GM12878 (cell line): ENCODE results near the gene BBS12. TPM values are rescaled to one million over a fixed set of nuclear protein-coding genes. Genes with fewer than 3 reads are reported as not detected.

ENCODE experiments used
- ATAC-seq: fragments of 200-7000 bp; cut with Tn5 transposase; 3 replicates; pipeline ENCODE4 v1.9.1; 2020; ENCODE audit warnings: mild to moderate bottlenecking, moderate library complexity
- BruUV-seq: library from RNA; stranded (reverse); fragments of 400-500 nt; replicated peaks from 2 replicates; lab custom pipeline; 2021; lab: Mats Ljungman, UMichigan
- CTCF ChIA-PET: fragments of 300-600 bp; sonication (Branson Sonifier 250); formaldehyde crosslinking; extraction: SDS; loops from one replicate; lab custom pipeline; 2021; ENCODE audit warnings: inconsistent platforms; lab: Yijun Ruan, JAX
- POLR2A ChIA-PET: fragments of 350-600 bp; formaldehyde crosslinking; extraction: SDS; loops from one replicate; lab custom pipeline; 2021; ENCODE audit warnings: inconsistent platforms; lab: Charles Lee
- RAD21 ChIA-PET: fragments of 300-600 bp; sonication (Branson Sonifier 250); formaldehyde crosslinking; loops from one replicate; lab custom pipeline; 2023; ENCODE audit warnings: antibody characterized with exemption; ENCODE audit not compliant: unreplicated experiment; lab: Charles Lee
- SMC1A ChIA-PET: fragments of 300-600 bp; sonication (Branson Sonifier 250); formaldehyde crosslinking; loops from one replicate; lab custom pipeline; 2023; ENCODE audit not compliant: unreplicated experiment, uncharacterized antibody; lab: Charles Lee
- DNase-seq: peaks from one replicate; pipeline ENCODE4 v3.0.0-alpha.2; 2011; ENCODE audit warnings: low read depth, low spot score
- FAIRE-seq: peaks from 3 replicates; lab custom pipeline; 2011; peaks lifted over from hg19 to GRCh38; lab: Jason Lieb, UNC
- H2AFZ ChIP-seq: 2 replicates; pipeline ENCODE4 v1.6.0; 2011; ENCODE audit warnings: low read depth, low read length, control low read depth; ENCODE audit not compliant: control insufficient read depth
- H3K27ac ChIP-seq: 2 replicates; pipeline ENCODE4 v1.5.1; 2011; ENCODE audit warnings: control low read depth; ENCODE audit not compliant: control insufficient read depth, insufficient read depth
- H3K27me3 ChIP-seq, 2 experiments: replicated peaks in 1 of 2; 2 replicates each; pipeline versions ENCODE4 v1.6.0 to v1.6.1; 2011; ENCODE audit warnings: low read length in 1 of 2; ENCODE audit not compliant: control insufficient read depth in 2 of 2, insufficient read depth in 2 of 2
- H3K36me3 ChIP-seq, 2 experiments: 2 replicates each; pipeline ENCODE4 v1.5.1; 2011; ENCODE audit warnings: low read length in 1 of 2; ENCODE audit not compliant: control insufficient read depth in 2 of 2, insufficient read depth in 2 of 2
- H3K4me1 ChIP-seq: 2 replicates; pipeline ENCODE4 v1.6.1; 2011; ENCODE audit warnings: mild to moderate bottlenecking, low read length, moderate library complexity, mixed read lengths; ENCODE audit not compliant: control insufficient read depth, insufficient read depth
- H3K4me2 ChIP-seq: 2 replicates; pipeline ENCODE4 v1.6.0; 2011; ENCODE audit warnings: control low read depth; ENCODE audit not compliant: control insufficient read depth, insufficient read depth
- H3K4me3 ChIP-seq: fragments of 200-600 bp; sonication (generic); 2 replicates; pipeline ENCODE4 v1.5.1; 2016
- H3K79me2 ChIP-seq: 2 replicates; pipeline ENCODE4 v1.6.0; 2011; ENCODE audit warnings: low read length; ENCODE audit not compliant: control insufficient read depth, insufficient read depth
- H3K9ac ChIP-seq: 2 replicates; pipeline ENCODE4 v1.8.0; 2011; ENCODE audit warnings: low read length, control low read depth, mixed read lengths; ENCODE audit not compliant: control insufficient read depth, insufficient read depth
- H3K9me3 ChIP-seq: replicated peaks from 3 replicates; pipeline ENCODE4 v1.5.1; 2011; ENCODE audit warnings: mild to moderate bottlenecking, low read length; ENCODE audit not compliant: control insufficient read depth, insufficient read depth
- H4K20me1 ChIP-seq: 2 replicates; pipeline ENCODE4 v1.6.0; 2011; ENCODE audit not compliant: control insufficient read depth, insufficient read depth
- CBFB ChIP-seq: IDR thresholded peaks from 2 replicates; pipeline ENCODE4 v1.6.1; 2016; ENCODE audit warnings: antibody characterized with exemption, low read depth
- CREM ChIP-seq: IDR thresholded peaks from 2 replicates; pipeline ENCODE4 v1.6.1; 2014; ENCODE audit warnings: antibody characterized with exemption, low read depth
- HDAC6 ChIP-seq: fragments of 200-600 bp; sonication (generic); IDR thresholded peaks from one replicate; pipeline ENCODE4 v1.8.0; 2017; ENCODE audit warnings: antibody characterized with exemption; ENCODE audit not compliant: unreplicated experiment
- KAT2A ChIP-seq: conservative IDR thresholded peaks from 2 replicates; pipeline ENCODE4 v1.6.1; 2011; ENCODE audit warnings: low read depth, low read length; ENCODE audit not compliant: control insufficient read depth
- NFYA ChIP-seq: IDR thresholded peaks from 2 replicates; pipeline ENCODE4 v1.6.1; 2011; ENCODE audit warnings: low read depth, mild to moderate bottlenecking, low read length, improper control_type of control experiment, borderline replicate concordance
- RELA ChIP-seq: fragments of 450-650 bp; IDR thresholded peaks from 2 replicates; pipeline ENCODE4 v1.8.0; 2014; ENCODE audit warnings: borderline replicate concordance; ENCODE audit not compliant: partially characterized antibody
- SMC3 ChIP-seq: IDR thresholded peaks from 2 replicates; pipeline ENCODE4 v1.6.1; 2011; ENCODE audit warnings: low read length, improper control_type of control experiment, borderline replicate concordance
- ZNF384 ChIP-seq: IDR thresholded peaks from 2 replicates; pipeline ENCODE4 v1.6.1; 2012; ENCODE audit warnings: low read depth, mild to moderate bottlenecking, low read length, improper control_type of control experiment, borderline replicate concordance
- ZSCAN29 ChIP-seq: fragments of 450-650 bp; IDR thresholded peaks from 2 replicates; pipeline ENCODE4 v1.6.1; 2017; ENCODE audit warnings: mild to moderate bottlenecking, moderate library complexity
- WGBS: methylation state at CpG from one replicate; pipeline ENCODE4 v1.1.6; 2016; ENCODE audit warnings: low lambda C conversion rate; ENCODE audit not compliant: insufficient replicate concordance, insufficient coverage; ENCODE audit errors: missing lambda C conversion rate; 5-methylcytosine and 5-hydroxymethylcytosine counted together
- in situ Hi-C: fragments of 300-500 bp; cut with MboI; formaldehyde crosslinking; loops from 9 replicates; pipeline ENCODE4 v1.14.3; 2018; ENCODE audit warnings: mixed read lengths
- intact Hi-C: fragments of 100-400 bp; cut with micrococcal nuclease; formaldehyde crosslinking; loops from one replicate; pipeline ENCODE4 v1.14.2; 2022; ENCODE audit not compliant: unreplicated experiment
- polyA plus RNA-seq, 11 experiments: library from polyadenylated mRNA; depleted of rRNA in 4 of 11; unstranded in 6 of 11; stranded (reverse) in 5 of 11; fragments of >200 nt; fragmentation: Nextera tagmentation in 4 of 11; fragmentation: Illumina TruSeq in 1 of 11; extraction: Ambion mirVana in 4 of 11; extraction: Trizol in 1 of 11; gene quantifications; 1 replicate in 1 of 11; 2 replicates in 10 of 11; pipeline versions ENCODE4 v1.2.1 to v1.2.3, GENCODE V29; 2011 to 2016; ENCODE audit warnings: inconsistent platforms in 2 of 11, missing spikeins in 2 of 11, low read depth in 1 of 11
- total RNA-seq, 4 experiments: library from RNA; depleted of rRNA in 3 of 4; stranded (reverse); fragments of >200 nt in 3 of 4; fragmentation: Illumina TruSeq in 1 of 4; extraction: Trizol in 1 of 4; gene quantifications; 2 replicates each; pipeline versions ENCODE4 v1.2.1 to v1.2.3, GENCODE V29; 2013 to 2021
- TF ChIP-seq, protein P1 (sequence below): fragments of 450-650 bp; IDR thresholded peaks from 2 replicates; pipeline ENCODE4 v1.6.1; 2017; ENCODE audit warnings: mild to moderate bottlenecking, moderate library complexity
- TF ChIP-seq, protein P2 (sequence below), 3 experiments: IDR thresholded peaks in 2 of 3; conservative IDR thresholded peaks in 1 of 3; 2 replicates each; pipeline ENCODE4 v1.5.1; 2011; ENCODE audit warnings: low read depth in 3 of 3, low read length in 3 of 3, mild to moderate bottlenecking in 3 of 3, control low read depth in 2 of 3, moderate library complexity in 2 of 3, inconsistent platforms in 1 of 3, mixed read lengths in 1 of 3; ENCODE audit not compliant: control insufficient read depth in 2 of 3, insufficient read depth in 1 of 3; ENCODE audit errors: extremely low read depth in 1 of 3
- TF ChIP-seq, protein P3 (sequence below): fragments of 450-650 bp; conservative IDR thresholded peaks from 2 replicates; pipeline ENCODE4 v1.6.1; 2017; ENCODE audit warnings: mild to moderate bottlenecking, moderate library complexity

BBS12 gene
- total and polyA plus RNA-seq, 10 of the 15 experiments (the other 5 are each of a cell fraction or from before 2014, with no cell fraction given): 0.15 to 0.63 (median 0.42) TPM

DNA sequence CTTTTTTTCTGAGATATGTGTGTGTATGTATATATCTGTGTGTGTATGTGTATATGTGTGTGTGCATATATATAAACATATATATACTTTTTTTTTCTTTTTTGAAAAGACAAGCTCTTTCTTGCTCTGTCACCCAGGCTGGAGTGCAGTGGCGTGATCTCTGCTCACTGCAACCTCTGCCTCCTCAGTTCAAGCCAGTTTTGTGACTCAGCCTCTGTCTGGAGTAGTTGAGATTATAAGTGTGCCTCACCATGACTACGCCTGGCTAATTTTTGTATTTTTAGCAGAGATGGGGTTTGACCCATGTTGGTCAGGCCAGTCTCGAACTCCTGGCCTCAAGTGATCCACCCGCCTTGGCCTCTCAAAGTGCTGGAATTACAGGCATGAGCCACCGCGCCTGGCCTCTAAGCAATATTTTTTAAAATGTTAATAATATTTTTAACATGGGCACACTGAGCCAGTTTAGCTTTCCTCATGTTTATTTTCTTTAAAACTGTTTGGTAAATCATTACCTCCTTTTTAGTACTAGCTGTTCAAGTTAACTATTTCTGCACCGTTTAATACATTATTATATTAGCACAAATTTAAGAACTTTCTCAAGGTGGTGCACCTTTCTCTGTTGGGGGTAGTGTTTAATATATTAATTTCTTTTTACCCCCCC, 33.3 kb downstream of the BBS12 start:
- CTCF ChIA-PET: interaction anchor here (0.6 to 5.3 kb wide), 4 partner anchors 14 to 165 kb away, joined by 3 to 15 read pairs (median 6); no protein-coding TSS in a partner anchor
- WGBS: 91% methylated on average over 7 of the region's 7 CpGs
- H3K4me1 ChIP-seq: peaks cover 18% of the 10 kb centered on the region
- DNase-seq (no peak), ATAC-seq (no peak), FAIRE-seq (no peak)
- no peaks in the 10 kb centered on the region for H4K20me1 ChIP-seq
- H3K4me3 ChIP-seq: no peak overlapping the region
- in situ Hi-C loops (no loop called here), intact Hi-C loops (no loop called here)
- H3K27me3 ChIP-seq: no peaks in the 10 kb centered on the region
- no peak overlapping the region for H2AFZ ChIP-seq
- no peak overlapping the region for H3K9ac ChIP-seq
- no peak overlapping the region for H3K27ac ChIP-seq
- BruUV-seq: no TSS peak
- no peaks in the 10 kb centered on the region; the same call in 2 of the 3 replicates for H3K9me3 ChIP-seq
- POLR2A ChIA-PET: no interaction called here
- no peaks in the 10 kb centered on the region for H3K36me3 ChIP-seq
- no peak for TF ChIP-seq CREM
- TF ChIP-seq, protein P1, sequence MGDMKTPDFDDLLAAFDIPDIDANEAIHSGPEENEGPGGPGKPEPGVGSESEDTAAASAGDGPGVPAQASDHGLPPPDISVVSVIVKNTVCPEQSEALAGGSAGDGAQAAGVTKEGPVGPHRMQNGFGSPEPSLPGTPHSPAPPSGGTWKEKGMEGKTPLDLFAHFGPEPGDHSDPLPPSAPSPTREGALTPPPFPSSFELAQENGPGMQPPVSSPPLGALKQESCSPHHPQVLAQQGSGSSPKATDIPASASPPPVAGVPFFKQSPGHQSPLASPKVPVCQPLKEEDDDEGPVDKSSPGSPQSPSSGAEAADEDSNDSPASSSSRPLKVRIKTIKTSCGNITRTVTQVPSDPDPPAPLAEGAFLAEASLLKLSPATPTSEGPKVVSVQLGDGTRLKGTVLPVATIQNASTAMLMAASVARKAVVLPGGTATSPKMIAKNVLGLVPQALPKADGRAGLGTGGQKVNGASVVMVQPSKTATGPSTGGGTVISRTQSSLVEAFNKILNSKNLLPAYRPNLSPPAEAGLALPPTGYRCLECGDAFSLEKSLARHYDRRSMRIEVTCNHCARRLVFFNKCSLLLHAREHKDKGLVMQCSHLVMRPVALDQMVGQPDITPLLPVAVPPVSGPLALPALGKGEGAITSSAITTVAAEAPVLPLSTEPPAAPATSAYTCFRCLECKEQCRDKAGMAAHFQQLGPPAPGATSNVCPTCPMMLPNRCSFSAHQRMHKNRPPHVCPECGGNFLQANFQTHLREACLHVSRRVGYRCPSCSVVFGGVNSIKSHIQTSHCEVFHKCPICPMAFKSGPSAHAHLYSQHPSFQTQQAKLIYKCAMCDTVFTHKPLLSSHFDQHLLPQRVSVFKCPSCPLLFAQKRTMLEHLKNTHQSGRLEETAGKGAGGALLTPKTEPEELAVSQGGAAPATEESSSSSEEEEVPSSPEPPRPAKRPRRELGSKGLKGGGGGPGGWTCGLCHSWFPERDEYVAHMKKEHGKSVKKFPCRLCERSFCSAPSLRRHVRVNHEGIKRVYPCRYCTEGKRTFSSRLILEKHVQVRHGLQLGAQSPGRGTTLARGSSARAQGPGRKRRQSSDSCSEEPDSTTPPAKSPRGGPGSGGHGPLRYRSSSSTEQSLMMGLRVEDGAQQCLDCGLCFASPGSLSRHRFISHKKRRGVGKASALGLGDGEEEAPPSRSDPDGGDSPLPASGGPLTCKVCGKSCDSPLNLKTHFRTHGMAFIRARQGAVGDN: no peak
- no peak for TF ChIP-seq HDAC6
- TF ChIP-seq SMC3: no peak
- no peak for TF ChIP-seq ZNF384
- no peak for TF ChIP-seq RELA
- TF ChIP-seq CBFB: no peak
- TF ChIP-seq, protein P2, sequence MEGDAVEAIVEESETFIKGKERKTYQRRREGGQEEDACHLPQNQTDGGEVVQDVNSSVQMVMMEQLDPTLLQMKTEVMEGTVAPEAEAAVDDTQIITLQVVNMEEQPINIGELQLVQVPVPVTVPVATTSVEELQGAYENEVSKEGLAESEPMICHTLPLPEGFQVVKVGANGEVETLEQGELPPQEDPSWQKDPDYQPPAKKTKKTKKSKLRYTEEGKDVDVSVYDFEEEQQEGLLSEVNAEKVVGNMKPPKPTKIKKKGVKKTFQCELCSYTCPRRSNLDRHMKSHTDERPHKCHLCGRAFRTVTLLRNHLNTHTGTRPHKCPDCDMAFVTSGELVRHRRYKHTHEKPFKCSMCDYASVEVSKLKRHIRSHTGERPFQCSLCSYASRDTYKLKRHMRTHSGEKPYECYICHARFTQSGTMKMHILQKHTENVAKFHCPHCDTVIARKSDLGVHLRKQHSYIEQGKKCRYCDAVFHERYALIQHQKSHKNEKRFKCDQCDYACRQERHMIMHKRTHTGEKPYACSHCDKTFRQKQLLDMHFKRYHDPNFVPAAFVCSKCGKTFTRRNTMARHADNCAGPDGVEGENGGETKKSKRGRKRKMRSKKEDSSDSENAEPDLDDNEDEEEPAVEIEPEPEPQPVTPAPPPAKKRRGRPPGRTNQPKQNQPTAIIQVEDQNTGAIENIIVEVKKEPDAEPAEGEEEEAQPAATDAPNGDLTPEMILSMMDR (IDR thresholded peaks at IDR 0.05 in 2 of 3, conservative IDR thresholded peaks at IDR 0.05 in 1 of 3; ENCODE audit: control insufficient read depth in 2 of 3, extremely low read depth in 1 of 3, insufficient read depth in 1 of 3, low read depth in 3 of 3, low read length in 3 of 3): no peak
- TF ChIP-seq KAT2A: no peak
- no peak for TF ChIP-seq ZSCAN29
- TF ChIP-seq, protein P3, sequence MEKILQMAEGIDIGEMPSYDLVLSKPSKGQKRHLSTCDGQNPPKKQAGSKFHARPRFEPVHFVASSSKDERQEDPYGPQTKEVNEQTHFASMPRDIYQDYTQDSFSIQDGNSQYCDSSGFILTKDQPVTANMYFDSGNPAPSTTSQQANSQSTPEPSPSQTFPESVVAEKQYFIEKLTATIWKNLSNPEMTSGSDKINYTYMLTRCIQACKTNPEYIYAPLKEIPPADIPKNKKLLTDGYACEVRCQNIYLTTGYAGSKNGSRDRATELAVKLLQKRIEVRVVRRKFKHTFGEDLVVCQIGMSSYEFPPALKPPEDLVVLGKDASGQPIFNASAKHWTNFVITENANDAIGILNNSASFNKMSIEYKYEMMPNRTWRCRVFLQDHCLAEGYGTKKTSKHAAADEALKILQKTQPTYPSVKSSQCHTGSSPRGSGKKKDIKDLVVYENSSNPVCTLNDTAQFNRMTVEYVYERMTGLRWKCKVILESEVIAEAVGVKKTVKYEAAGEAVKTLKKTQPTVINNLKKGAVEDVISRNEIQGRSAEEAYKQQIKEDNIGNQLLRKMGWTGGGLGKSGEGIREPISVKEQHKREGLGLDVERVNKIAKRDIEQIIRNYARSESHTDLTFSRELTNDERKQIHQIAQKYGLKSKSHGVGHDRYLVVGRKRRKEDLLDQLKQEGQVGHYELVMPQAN: no peak
- TF ChIP-seq NFYA: no peak
- SMC1A ChIA-PET: interaction anchor here (0.9 to 1.1 kb wide), 4 partner anchors 11 to 157 kb away, joined by 3 to 5 read pairs (median 4); partner anchors contain the start of gene NUDT6
- H3K79me2 ChIP-seq: no peaks in the 10 kb centered on the region
- RAD21 ChIA-PET: interaction anchor here (0.8 kb wide), 1 partner anchor 149 kb away, joined by 3 read pairs; no protein-coding TSS in a partner anchor
- H3K4me2 ChIP-seq: no peak overlapping the region
